ENCODE results near the gene MYO15A. TPM values are rescaled to one million over a fixed set of nuclear protein-coding genes. Genes with fewer than 3 reads are reported as not detected.

The MYO15A gene
- total RNA-seq, 2 donors from 2014 or later, result 1.7 to 2.4 TPM

DNA sequence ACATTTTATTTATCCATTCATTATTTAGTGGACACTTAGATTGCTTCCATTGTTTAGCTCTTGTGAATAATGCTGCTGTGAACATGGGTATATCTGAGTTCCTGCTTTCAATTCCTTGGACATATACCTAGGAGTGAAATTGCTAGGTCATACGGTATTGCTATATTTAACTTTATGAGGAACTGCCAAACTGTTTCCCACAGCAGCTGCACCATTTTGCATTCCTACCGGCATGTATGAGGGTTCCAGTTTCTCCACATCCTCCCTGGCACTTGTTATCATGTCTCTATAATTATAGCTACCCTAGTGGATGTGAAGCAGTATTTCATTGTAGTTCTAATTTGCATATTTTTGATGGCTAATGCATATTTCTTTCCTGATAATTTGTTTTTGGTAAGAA lies 44.5 kb upstream of the MYO15A start:
- Mint-ChIP-seq H3K4me3 (no peak overlapping the region), H3K27me3 (ENCODE audit: insufficient read depth) (no peaks in the 10 kb centered on the region), H3K9me3 (no peaks in the 10 kb centered on the region), H3K36me3 (ENCODE audit: low read depth) (peaks cover 50% of the 10 kb centered on the region), H3K27ac (no peak overlapping the region), H3K4me1 (no peaks in the 10 kb centered on the region)
- Histone ChIP-seq H3K27ac (ENCODE audit: low read depth, low read length) (no peak overlapping the region), H3K4me3 (ENCODE audit: low read length) (no peak overlapping the region), H3K27me3 (ENCODE audit: control insufficient read depth, insufficient read depth, low read length, poor library complexity, severe bottlenecking) (no peaks in the 10 kb centered on the region), H3K9me3 (ENCODE audit: control insufficient read depth, low read length) (no peaks in the 10 kb centered on the region), H3K9ac (ENCODE audit: extremely low read depth, low read length, poor library complexity, severe bottlenecking) (no peak overlapping the region), H3K36me3 (ENCODE audit: control insufficient read depth, insufficient read depth, low read length) (peaks cover 68% of the 10 kb centered on the region), H3K4me1 (ENCODE audit: control insufficient read depth, insufficient read depth, low read length) (no peaks in the 10 kb centered on the region)
- no peak for DNase-seq
- TF ChIP-seq, protein P1, sequence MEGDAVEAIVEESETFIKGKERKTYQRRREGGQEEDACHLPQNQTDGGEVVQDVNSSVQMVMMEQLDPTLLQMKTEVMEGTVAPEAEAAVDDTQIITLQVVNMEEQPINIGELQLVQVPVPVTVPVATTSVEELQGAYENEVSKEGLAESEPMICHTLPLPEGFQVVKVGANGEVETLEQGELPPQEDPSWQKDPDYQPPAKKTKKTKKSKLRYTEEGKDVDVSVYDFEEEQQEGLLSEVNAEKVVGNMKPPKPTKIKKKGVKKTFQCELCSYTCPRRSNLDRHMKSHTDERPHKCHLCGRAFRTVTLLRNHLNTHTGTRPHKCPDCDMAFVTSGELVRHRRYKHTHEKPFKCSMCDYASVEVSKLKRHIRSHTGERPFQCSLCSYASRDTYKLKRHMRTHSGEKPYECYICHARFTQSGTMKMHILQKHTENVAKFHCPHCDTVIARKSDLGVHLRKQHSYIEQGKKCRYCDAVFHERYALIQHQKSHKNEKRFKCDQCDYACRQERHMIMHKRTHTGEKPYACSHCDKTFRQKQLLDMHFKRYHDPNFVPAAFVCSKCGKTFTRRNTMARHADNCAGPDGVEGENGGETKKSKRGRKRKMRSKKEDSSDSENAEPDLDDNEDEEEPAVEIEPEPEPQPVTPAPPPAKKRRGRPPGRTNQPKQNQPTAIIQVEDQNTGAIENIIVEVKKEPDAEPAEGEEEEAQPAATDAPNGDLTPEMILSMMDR (conservative IDR thresholded peaks at IDR 0.05), result no peak
- 80 to 96% methylated on average over 1 to 2 of the region's 2 CpGs for WGBS, 2 experiments (ENCODE audit: insufficient coverage in 1 of 2, insufficient read length in 1 of 2)

DNA sequence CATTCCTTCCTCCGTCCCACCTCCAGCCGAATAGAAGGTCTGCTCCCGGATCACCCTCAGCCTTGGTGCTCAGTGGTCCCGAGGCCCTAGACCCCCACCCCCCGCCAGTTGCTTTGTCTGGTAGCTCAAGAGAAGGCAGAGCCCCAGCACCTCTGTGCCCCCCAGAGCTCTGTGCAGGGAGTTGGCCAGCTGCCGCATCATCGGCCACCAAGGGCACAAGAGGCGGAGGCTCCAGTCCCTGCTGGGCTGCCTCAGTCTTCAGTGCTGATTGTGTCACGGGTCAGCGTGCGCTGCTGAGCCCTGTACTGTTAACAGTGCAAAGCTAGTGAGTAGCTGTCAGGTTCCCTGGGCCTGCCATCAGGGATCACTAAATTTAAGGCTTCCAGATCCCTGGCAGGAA lies 43.0 kb upstream of the MYO15A start:
- Mint-ChIP-seq H3K27me3 (ENCODE audit: insufficient read depth) (no peaks in the 10 kb centered on the region), H3K9me3 (no peaks in the 10 kb centered on the region), H3K36me3 (ENCODE audit: low read depth) (peaks cover 41% of the 10 kb centered on the region), H3K4me1 (no peaks in the 10 kb centered on the region), H3K27ac (peak overlapping the region; percentile 53), H3K4me3 (no peak overlapping the region)
- H3K36me3 ChIP-seq (ENCODE audit: control insufficient read depth, insufficient read depth, low read length), result peaks cover 61% of the 10 kb centered on the region
- no peaks in the 10 kb centered on the region for H3K9me3 ChIP-seq (ENCODE audit: control insufficient read depth, low read length)
- no peak for DNase-seq
- no peaks in the 10 kb centered on the region for H3K27me3 ChIP-seq (ENCODE audit: control insufficient read depth, insufficient read depth, low read length, poor library complexity, severe bottlenecking)
- H3K4me1 ChIP-seq (ENCODE audit: control insufficient read depth, insufficient read depth, low read length), result no peaks in the 10 kb centered on the region
- H3K4me3 ChIP-seq (ENCODE audit: low read length), result no peak overlapping the region
- H3K9ac ChIP-seq (ENCODE audit: extremely low read depth, low read length, poor library complexity, severe bottlenecking), result no peak overlapping the region
- no peak overlapping the region for H3K27ac ChIP-seq (ENCODE audit: low read depth, low read length)
- TF ChIP-seq, protein P1 (conservative IDR thresholded peaks at IDR 0.05), result no peak
- 96 to 98% methylated on average over 8 to 11 of the region's 11 CpGs for WGBS, 2 experiments (ENCODE audit: insufficient coverage in 1 of 2, insufficient read length in 1 of 2)

DNA sequence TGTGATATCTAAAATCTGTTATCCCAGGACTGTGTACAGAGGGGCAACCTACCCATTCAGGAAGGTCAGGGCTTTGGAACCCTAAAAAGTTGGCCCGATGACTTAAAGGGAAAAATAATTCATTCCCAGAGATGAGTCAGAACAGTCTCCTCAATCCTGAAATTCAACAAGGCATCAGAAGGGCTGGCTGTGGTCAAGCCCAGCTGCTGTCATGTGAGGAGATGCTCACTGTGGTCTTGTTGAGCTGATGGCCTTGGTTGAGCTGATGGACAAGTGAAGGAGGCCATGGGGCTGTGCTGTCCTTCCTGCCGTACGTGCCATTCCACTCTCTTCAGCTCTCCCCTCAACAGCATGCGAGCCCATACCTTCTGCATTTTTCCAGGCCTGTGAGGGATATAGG lies 41.7 kb upstream of the MYO15A start:
- H3K9me3 Mint-ChIP-seq, result no peaks in the 10 kb centered on the region
- Histone ChIP-seq H3K9me3 (ENCODE audit: control insufficient read depth, low read length) (no peaks in the 10 kb centered on the region), H3K4me3 (ENCODE audit: low read length) (no peak overlapping the region), H3K36me3 (ENCODE audit: control insufficient read depth, insufficient read depth, low read length) (peaks cover 51% of the 10 kb centered on the region), H3K27ac (ENCODE audit: low read depth, low read length) (no peak overlapping the region), H3K27me3 (ENCODE audit: control insufficient read depth, insufficient read depth, low read length, poor library complexity, severe bottlenecking) (no peaks in the 10 kb centered on the region), H3K9ac (ENCODE audit: extremely low read depth, low read length, poor library complexity, severe bottlenecking) (no peak overlapping the region), H3K4me1 (ENCODE audit: control insufficient read depth, insufficient read depth, low read length) (no peaks in the 10 kb centered on the region)
- TF ChIP-seq, protein P1 (conservative IDR thresholded peaks at IDR 0.05), result no peak
- no peaks in the 10 kb centered on the region for H3K27me3 Mint-ChIP-seq (ENCODE audit: insufficient read depth)
- H3K4me3 Mint-ChIP-seq, result no peak overlapping the region
- peaks cover 34% of the 10 kb centered on the region for H3K36me3 Mint-ChIP-seq (ENCODE audit: low read depth)
- 94 to 100% methylated on average over 2 to 4 of the region's 4 CpGs for WGBS, 2 experiments (ENCODE audit: insufficient coverage in 1 of 2, insufficient read length in 1 of 2)
- peaks cover 6% of the 10 kb centered on the region for H3K4me1 Mint-ChIP-seq
- H3K27ac Mint-ChIP-seq, result no peak overlapping the region
- no peak for DNase-seq

Measured in endodermal cell (in vitro differentiated cells).